GM04503 (cell line): ENCODE data around the gene KCNMB4.

Experiments used
- DNase-seq: peaks from one replicate; pipeline ENCODE4 v3.0.0-alpha.2; 2012; ENCODE audit warnings: low read depth

The KCNMB4 gene

GRCh38 chr12:70365648-70366518 is at the start of gene KCNMB4:
Gene KCNMB4, plus strand, starts transcription at chr12:70366290. Its CDS starts 445 bp downstream, at chr12:70366735.
- no peak for DNase-seq

GRCh38 chr12:70317781-70318180 is 48.3 kb upstream of the KCNMB4 start:
- no peak for DNase-seq

GRCh38 chr12:70319605-70320004 is 46.5 kb upstream of the KCNMB4 start:
- no peak for DNase-seq

- DNase-seq: no peak
Measured at GRCh38 chr12:70321191-70321590, 44.9 kb upstream of the KCNMB4 start.

GRCh38 chr12:70327541-70327940 is 38.5 kb upstream of the KCNMB4 start:
- no peak for DNase-seq

GRCh38 chr12:70329728-70330127 is 36.4 kb upstream of the KCNMB4 start:
- DNase-seq: no peak

GRCh38 chr12:70330158-70330557 is 35.9 kb upstream of the KCNMB4 start:
- no peak for DNase-seq

- no peak for DNase-seq
Measured at GRCh38 chr12:70332236-70332635, 33.9 kb upstream of the KCNMB4 start.

- DNase-seq: no peak
Measured at GRCh38 chr12:70334742-70335141, 31.3 kb upstream of the KCNMB4 start.

- DNase-seq: no peak
Measured at GRCh38 chr12:70338531-70338930, 27.6 kb upstream of the KCNMB4 start.

GRCh38 chr12:70351076-70351475 is 15.0 kb upstream of the KCNMB4 start:
- DNase-seq: no peak

GRCh38 chr12:70353780-70354660 is 12.1 kb upstream of the KCNMB4 start:
- DNase-seq: no peak

GRCh38 chr12:70354787-70355186 is 11.3 kb upstream of the KCNMB4 start:
- no peak for DNase-seq

GRCh38 chr12:70355972-70356371 is 10.1 kb upstream of the KCNMB4 start:
- no peak for DNase-seq

- no peak for DNase-seq
Measured at GRCh38 chr12:70359458-70360197, 6.5 kb upstream of the KCNMB4 start.

- no peak for DNase-seq
Measured at GRCh38 chr12:70360218-70360617, 5.9 kb upstream of the KCNMB4 start.

- no peak for DNase-seq
Measured at GRCh38 chr12:70364695-70365397, 1.2 kb upstream of the KCNMB4 start.

GRCh38 chr12:70365398-70365647 is 767 bp upstream of the KCNMB4 start:
- DNase-seq: no peak

GRCh38 chr12:70366581-70367257 is 629 bp downstream of the KCNMB4 start:
- no peak for DNase-seq

GRCh38 chr12:70367258-70368141 is 1.4 kb downstream of the KCNMB4 start:
- no peak for DNase-seq
